HEK293T (cell line): ENCODE results near the gene ERCC1.

ENCODE experiments used
- CTCF ChIA-PET: fragments of 350-600 bp; formaldehyde crosslinking; extraction: SDS; loops from one replicate; lab custom pipeline; 2021; ENCODE audit warnings: antibody characterized with exemption, inconsistent platforms; lab: Yijun Ruan, JAX
- POLR2A ChIA-PET: fragments of 350-600 bp; formaldehyde crosslinking; extraction: SDS; loops from one replicate; lab custom pipeline; 2020; ENCODE audit warnings: antibody characterized with exemption, inconsistent platforms; lab: Yijun Ruan, JAX
- DNase-seq: peaks from one replicate; pipeline ENCODE4 v3.0.0; 2012; ENCODE audit warnings: mixed read lengths; ENCODE audit errors: extremely low spot score
- ARNT ChIP-seq: fragments of 450-650 bp; IDR thresholded peaks from 2 replicates; pipeline ENCODE4 v1.6.1; 2017; ENCODE audit warnings: mild to moderate bottlenecking
- BHLHE40 ChIP-seq: fragments of 450-650 bp; IDR thresholded peaks from 2 replicates; pipeline ENCODE4 v1.6.1; 2016; ENCODE audit warnings: mild to moderate bottlenecking, moderate library complexity, borderline replicate concordance
- CTBP1 ChIP-seq: fragments of 450-650 bp; IDR thresholded peaks from 2 replicates; pipeline ENCODE4 v1.6.1; 2016; ENCODE audit warnings: borderline replicate concordance
- ELF4 ChIP-seq: fragments of 450-650 bp; IDR thresholded peaks from 2 replicates; pipeline ENCODE4 v1.6.1; 2017; ENCODE audit warnings: antibody characterized with exemption
- FOXA1 ChIP-seq: fragments of 450-650 bp; IDR thresholded peaks from 2 replicates; pipeline ENCODE4 v1.6.1; 2016; ENCODE audit warnings: mild to moderate bottlenecking
- FOXK2 ChIP-seq: fragments of 450-650 bp; IDR thresholded peaks from 2 replicates; pipeline ENCODE4 v1.6.1; 2016; ENCODE audit warnings: mild to moderate bottlenecking
- FOXM1 ChIP-seq: fragments of 450-650 bp; IDR thresholded peaks from 2 replicates; pipeline ENCODE4 v1.6.1; 2017; ENCODE audit warnings: mild to moderate bottlenecking, borderline replicate concordance
- HDGF ChIP-seq: fragments of 450-650 bp; IDR thresholded peaks from 2 replicates; pipeline ENCODE4 v1.6.1; 2017; ENCODE audit warnings: antibody characterized with exemption, borderline replicate concordance
- L3MBTL2 ChIP-seq: fragments of 450-650 bp; conservative IDR thresholded peaks from 2 replicates; pipeline ENCODE4 v1.6.1; 2016; ENCODE audit warnings: mild to moderate bottlenecking
- LEF1 ChIP-seq: fragments of 450-650 bp; IDR thresholded peaks from 2 replicates; pipeline ENCODE4 v1.6.1; 2017; ENCODE audit warnings: mild to moderate bottlenecking, borderline replicate concordance
- NFRKB ChIP-seq: fragments of 450-650 bp; IDR thresholded peaks from 2 replicates; pipeline ENCODE4 v1.6.1; 2016; ENCODE audit warnings: mild to moderate bottlenecking, moderate library complexity
- SP1 ChIP-seq: fragments of 450-650 bp; IDR thresholded peaks from 2 replicates; pipeline ENCODE4 v1.6.1; 2017
- SUZ12 ChIP-seq: fragments of 450-650 bp; IDR thresholded peaks from 2 replicates; pipeline ENCODE4 v1.6.1; 2016; ENCODE audit warnings: mild to moderate bottlenecking
- TARDBP ChIP-seq: fragments of 450-650 bp; IDR thresholded peaks from 2 replicates; pipeline ENCODE4 v1.6.1; 2016
- ZNF384 ChIP-seq: fragments of 450-650 bp; IDR thresholded peaks from 2 replicates; pipeline ENCODE4 v1.6.1; 2016
- TF ChIP-seq, protein P1 (sequence below): fragments of 450-650 bp; IDR thresholded peaks from 2 replicates; pipeline ENCODE4 v1.6.1; 2016

The ERCC1 gene

DNA sequence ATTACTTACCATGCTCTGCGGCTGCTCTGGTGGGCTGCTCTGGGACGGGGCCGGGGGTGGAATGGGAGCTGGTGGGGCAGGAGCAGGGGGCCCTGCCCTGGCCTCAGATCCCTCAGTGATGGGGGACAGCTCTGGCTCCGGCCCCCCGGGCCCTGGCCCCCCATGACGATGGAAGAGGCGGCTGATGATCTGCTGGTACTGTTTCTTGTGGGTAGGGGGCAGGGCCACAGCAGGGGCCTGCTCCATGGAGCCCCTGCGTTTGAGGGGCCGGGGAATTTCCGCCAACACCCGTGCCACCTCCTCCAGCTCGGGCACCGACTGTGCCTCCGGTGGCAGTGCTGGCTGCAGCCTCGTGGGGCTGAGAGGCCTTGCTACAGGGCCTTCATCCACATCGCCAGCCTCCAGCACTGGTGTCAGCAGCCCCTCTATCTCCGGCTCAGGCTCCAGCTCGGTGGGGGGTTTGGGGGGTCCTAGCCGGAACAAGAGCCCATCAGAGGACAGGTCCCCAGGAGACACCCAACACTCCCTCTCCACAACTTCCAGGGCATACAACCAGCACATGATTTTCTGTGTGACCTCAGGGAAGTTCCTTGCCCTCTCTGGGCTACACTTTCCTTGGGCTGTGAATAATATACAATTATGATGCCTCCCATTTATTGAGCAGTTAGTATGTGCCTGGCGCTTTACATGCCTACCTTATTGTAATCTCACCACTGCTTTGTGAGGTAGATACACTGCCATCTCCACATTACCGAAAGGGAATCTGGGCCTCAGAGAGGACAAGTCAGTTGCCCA, 31.6 kb downstream of the ERCC1 start:
- no peak for DNase-seq
- POLR2A ChIA-PET, result interaction anchor here (2.2 kb wide), 1 partner anchor 12 kb away, joined by 7 read pairs; the partner anchor contains the start of gene PPP1R13L
- CTCF ChIA-PET, result no interaction called here
- TF ChIP-seq FOXK2, result no peak
- no peak for TF ChIP-seq SP1
- no peak for TF ChIP-seq SUZ12
- no peak for TF ChIP-seq ZNF384
- no peak for TF ChIP-seq BHLHE40
- TF ChIP-seq, protein P1, sequence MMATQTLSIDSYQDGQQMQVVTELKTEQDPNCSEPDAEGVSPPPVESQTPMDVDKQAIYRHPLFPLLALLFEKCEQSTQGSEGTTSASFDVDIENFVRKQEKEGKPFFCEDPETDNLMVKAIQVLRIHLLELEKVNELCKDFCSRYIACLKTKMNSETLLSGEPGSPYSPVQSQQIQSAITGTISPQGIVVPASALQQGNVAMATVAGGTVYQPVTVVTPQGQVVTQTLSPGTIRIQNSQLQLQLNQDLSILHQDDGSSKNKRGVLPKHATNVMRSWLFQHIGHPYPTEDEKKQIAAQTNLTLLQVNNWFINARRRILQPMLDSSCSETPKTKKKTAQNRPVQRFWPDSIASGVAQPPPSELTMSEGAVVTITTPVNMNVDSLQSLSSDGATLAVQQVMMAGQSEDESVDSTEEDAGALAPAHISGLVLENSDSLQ, result no peak
- no peak for TF ChIP-seq ARNT
- TF ChIP-seq TARDBP, result no peak
- no peak for TF ChIP-seq ELF4
- no peak for TF ChIP-seq NFRKB

DNA sequence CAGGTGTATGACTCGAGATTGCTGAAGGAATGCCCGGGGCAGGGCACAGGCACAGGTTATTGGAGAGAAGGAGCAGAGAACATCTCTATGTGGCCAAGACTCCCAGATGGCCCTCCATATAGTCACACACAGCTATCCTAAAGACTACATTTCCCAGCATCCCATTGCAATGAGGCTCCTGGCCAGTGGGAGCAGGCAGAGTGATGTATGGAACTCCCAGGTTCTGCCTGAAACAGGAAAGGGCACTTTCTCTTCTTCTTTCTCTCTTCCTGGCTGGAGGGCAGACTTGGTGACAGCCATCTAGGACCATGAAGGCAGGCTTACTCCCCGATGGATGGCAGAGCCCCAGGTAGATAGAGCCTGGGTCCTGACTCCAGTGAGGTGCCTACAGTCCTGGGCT, 32.4 kb downstream of the ERCC1 start:
- CTCF ChIA-PET, result interaction anchor here (1.1 kb wide), 1 partner anchor 10 kb away, joined by 5 read pairs; no protein-coding TSS in a partner anchor
- POLR2A ChIA-PET, result interaction anchor here (2.2 kb wide), 1 partner anchor 13 kb away, joined by 7 read pairs; the partner anchor contains the start of gene PPP1R13L

DNA sequence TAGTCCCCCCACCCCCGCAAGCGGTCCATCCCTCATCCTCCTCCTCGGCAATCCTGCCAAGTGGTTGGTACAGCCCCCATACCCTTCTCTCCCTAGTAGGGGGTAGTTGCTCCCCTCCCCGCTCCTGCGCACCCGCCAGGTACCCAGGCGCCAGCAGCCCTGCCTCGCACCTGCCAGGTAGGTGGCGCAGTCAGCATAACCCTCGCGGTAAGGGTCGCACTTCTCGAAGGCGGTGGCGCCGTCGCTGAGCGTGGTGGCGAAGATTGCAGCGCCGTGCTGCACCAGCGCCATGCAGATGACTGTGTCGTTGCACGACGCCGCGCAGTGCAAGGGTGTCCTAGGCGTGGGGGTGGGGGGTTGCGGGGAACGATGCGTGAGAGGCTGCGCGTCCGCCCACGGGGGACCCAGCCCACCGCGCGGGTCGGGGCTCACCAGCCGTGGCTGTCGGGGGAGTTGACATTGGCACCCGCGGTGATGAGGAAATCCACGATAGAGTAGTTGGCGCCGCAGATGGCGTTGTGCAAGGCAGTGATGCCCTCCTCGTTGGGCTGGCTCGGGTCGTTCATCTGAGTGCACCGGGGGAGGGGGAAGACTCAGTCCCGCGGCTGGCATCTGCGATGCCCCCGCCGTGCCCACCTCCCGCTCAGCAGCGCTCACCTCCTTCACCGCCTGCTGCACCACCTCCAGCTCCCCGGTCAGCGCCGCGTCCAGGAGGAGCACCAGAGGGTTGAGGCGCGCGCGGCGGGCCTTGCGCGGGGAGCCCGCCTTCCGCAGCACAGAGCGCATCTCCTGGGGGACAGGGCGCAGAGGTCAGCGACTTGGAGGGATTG, 38.1 kb downstream of the ERCC1 start:
- ChIA-PET CTCF (no interaction called here), POLR2A (no interaction called here)
- TF ChIP-seq BHLHE40, result no peak
- TF ChIP-seq, protein P1, result no peak
- TF ChIP-seq FOXM1, result no peak
- no peak for TF ChIP-seq NFRKB
- TF ChIP-seq FOXA1, result no peak
- TF ChIP-seq SP1, result no peak
- TF ChIP-seq L3MBTL2, result no peak
- no peak for TF ChIP-seq HDGF
- TF ChIP-seq FOXK2, result no peak
- no peak for TF ChIP-seq ZNF384
- TF ChIP-seq TARDBP, result no peak
- no peak for TF ChIP-seq CTBP1
- no peak for TF ChIP-seq ELF4
- no peak for TF ChIP-seq SUZ12
- no peak for TF ChIP-seq ARNT
- TF ChIP-seq LEF1, result no peak
- DNase-seq, result no peak

More for the DNA sequence above, 32.4 kb downstream of the ERCC1 start:
- no peak for TF ChIP-seq ARNT
- no peak for TF ChIP-seq HDGF
- TF ChIP-seq CTBP1, result no peak
- TF ChIP-seq ZNF384, result no peak
- TF ChIP-seq BHLHE40, result no peak
- no peak for TF ChIP-seq FOXM1
- TF ChIP-seq, protein P1, result no peak
- no peak for TF ChIP-seq ELF4
- no peak for TF ChIP-seq SUZ12
- TF ChIP-seq NFRKB, result no peak
- TF ChIP-seq FOXK2, result no peak
- no peak for TF ChIP-seq FOXA1
- TF ChIP-seq L3MBTL2, result no peak
- no peak for TF ChIP-seq LEF1
- TF ChIP-seq SP1, result no peak
- no peak for TF ChIP-seq TARDBP
- DNase-seq, result peak; percentile 58

DNA sequence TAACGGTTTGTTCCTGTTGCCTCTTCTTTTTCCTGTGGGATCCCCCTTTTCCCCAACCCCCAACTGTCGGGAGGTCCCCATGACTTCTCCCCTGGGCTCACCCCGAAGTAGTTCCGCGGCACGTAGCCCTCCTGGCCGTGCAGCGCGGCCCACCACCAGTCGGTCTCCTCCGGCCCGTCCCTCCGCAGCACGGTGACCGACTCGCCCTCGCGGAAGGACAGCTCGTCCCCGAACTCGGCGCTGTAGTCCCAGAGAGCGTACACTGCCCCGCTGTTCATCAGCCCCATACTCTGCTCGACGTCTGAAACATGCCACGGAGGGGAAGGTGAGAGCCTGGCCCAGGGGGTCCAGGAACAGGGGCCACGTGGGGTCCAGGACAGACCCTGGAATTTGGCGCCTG, 41.3 kb downstream of the ERCC1 start:
- ChIA-PET POLR2A (interaction anchor here (0.8 kb wide), 1 partner anchor 22 kb away, joined by 3 read pairs; the partner anchor contains the start of gene PPP1R13L), CTCF (no interaction called here)
- DNase-seq, result no peak
- TF ChIP-seq SP1 (no peak), FOXM1 (no peak), ARNT (no peak), TARDBP (no peak), BHLHE40 (no peak), ELF4 (no peak), HDGF (no peak), SUZ12 (no peak), ZNF384 (no peak), CTBP1 (no peak), FOXK2 (no peak), NFRKB (no peak)
- TF ChIP-seq, protein P1, result no peak

DNA sequence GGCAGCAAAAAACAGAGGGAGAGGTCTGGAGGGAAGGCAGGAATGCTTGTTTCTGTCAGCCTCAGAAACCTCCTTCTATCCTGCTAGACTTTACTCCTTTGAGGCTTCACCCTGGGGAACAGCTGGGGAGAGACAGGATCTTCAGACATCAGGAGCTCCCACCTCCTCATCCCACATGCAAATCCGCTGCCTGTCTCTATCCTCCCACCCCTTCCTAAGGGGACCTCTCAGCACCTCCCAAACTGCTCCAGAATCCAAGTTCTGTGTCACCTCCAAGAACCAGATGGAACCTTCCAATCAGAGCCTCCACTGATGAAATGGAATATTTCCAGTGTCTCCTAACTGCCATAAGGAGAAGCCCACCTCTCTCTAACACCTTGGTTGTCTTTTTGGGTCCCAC, 43.6 kb downstream of the ERCC1 start:
- no peak for TF ChIP-seq TARDBP
- TF ChIP-seq SUZ12, result no peak
- TF ChIP-seq ARNT, result no peak
- TF ChIP-seq FOXA1, result no peak
- TF ChIP-seq CTBP1, result no peak
- no peak for TF ChIP-seq FOXM1
- no peak for TF ChIP-seq NFRKB
- TF ChIP-seq SP1, result no peak
- no peak for TF ChIP-seq FOXK2
- TF ChIP-seq, protein P1, result no peak
- no peak for TF ChIP-seq HDGF

More for the DNA sequence above, 43.6 kb downstream of the ERCC1 start:
- no peak for DNase-seq
- ChIA-PET CTCF (no interaction called here), POLR2A (no interaction called here)
